ENCODE data around the gene MRPS16.

GRCh38 chr10:73247509-73248258, 4.8 kb downstream of the MRPS16 start:
- TF ChIP-seq POLR2A (IDR thresholded peaks at IDR 0.05) (no peak), CTCF (IDR thresholded peaks at IDR 0.05) (no peak), POLR2AphosphoS5 (IDR thresholded peaks at IDR 0.05) (no peak), EP300 (IDR thresholded peaks at IDR 0.05) (no peak)

All from suprapubic skin (tissue), 4 donors.